Gastrocnemius medialis (tissue), 4 donors: ENCODE results near the gene CCDC107. TPM values are rescaled to one million over a fixed set of nuclear protein-coding genes. Genes with fewer than 3 reads are reported as not detected.
A peak's percentile ranks its signal among the peaks of the same experiment; 100 is the strongest.

Source experiments
- ATAC-seq, 2 donors: fragments of 150-250 bp; one replicate each; pipeline ENCODE4 v1.9.1; 2016
- DNase-seq, 2 donors: peaks; one replicate each; pipeline ENCODE4 v3.0.0-alpha.2; 2019
- H3K27ac ChIP-seq, 4 donors: fragments of 200-600 bp; sonication (generic); 1 replicate in 1 of 4; 2 replicates in 3 of 4; pipeline ENCODE4 v1.5.1; 2016 to 2018; ENCODE audit warnings: mild to moderate bottlenecking in 2 of 4, moderate library complexity in 1 of 4
- H3K27me3 ChIP-seq, 3 donors: fragments of 200-600 bp; sonication (generic) in 2 of 3; 1 replicate in 1 of 3; 2 replicates in 2 of 3; pipeline versions ENCODE4 v1.5.1 to v1.6.0; 2016 to 2019; ENCODE audit warnings: mild to moderate bottlenecking in 1 of 3, moderate library complexity in 1 of 3
- H3K36me3 ChIP-seq, 2 donors: fragments of 200-600 bp; sonication (generic) in 1 of 2; one replicate each; pipeline ENCODE4 v1.5.1; 2017 to 2018
- H3K4me1 ChIP-seq, 2 donors: fragments of 200-600 bp; sonication (generic) in 1 of 2; one replicate each; pipeline ENCODE4 v1.5.1; 2016 to 2017; ENCODE audit warnings: mild to moderate bottlenecking in 2 of 2
- H3K4me3 ChIP-seq, 4 donors: fragments of 200-600 bp; sonication (generic) in 3 of 4; 1 replicate in 1 of 4; 2 replicates in 3 of 4; pipeline ENCODE4 v1.5.1; 2016 to 2019; ENCODE audit warnings: mild to moderate bottlenecking in 2 of 4
- H3K9me3 ChIP-seq, 3 donors: fragments of 200-600 bp; sonication (generic) in 2 of 3; 1 replicate in 1 of 3; 2 replicates in 2 of 3; pipeline ENCODE4 v1.5.1; 2016 to 2019
- CTCF ChIP-seq, 5 experiments: fragments of 450-650 bp in 3 of 5; fragments of 200-600 bp in 2 of 5; sonication (generic) in 2 of 5; IDR thresholded peaks in 4 of 5; conservative IDR thresholded peaks in 1 of 5; 1 replicate in 4 of 5; 2 replicates in 1 of 5; pipeline ENCODE4 v1.5.1; 2016 to 2019; ENCODE audit warnings: antibody characterized with exemption in 5 of 5, mild to moderate bottlenecking in 3 of 5, moderate library complexity in 3 of 5
- POLR2A ChIP-seq, 2 donors: fragments of 450-650 bp; IDR thresholded peaks; one replicate each; pipeline ENCODE4 v1.6.1; 2017; ENCODE audit warnings: antibody characterized with exemption in 2 of 2, mild to moderate bottlenecking in 2 of 2, moderate library complexity in 2 of 2
- in situ Hi-C, 4 donors: fragments of 200-750 bp; cut with MboI; loops; one replicate each; pipeline versions ENCODE4 v1.15.0 to v1.8.0; 2017; ENCODE audit warnings: low sequenced_read_pairs in 4 of 4
- intact Hi-C: fragments of 100-400 bp; cut with DNase I; formaldehyde crosslinking; loops from one replicate; pipeline ENCODE4 v1.15.1; 2023; ENCODE audit warnings: low total_unique reads
- total RNA-seq, 4 donors: library from RNA; depleted of rRNA; stranded (reverse); fragments of >200 nt; gene quantifications; one replicate each; pipeline versions ENCODE4 v1.1.0 to v1.2.3, GENCODE V29; 2016

CCDC107 gene
- total RNA-seq, 4 donors from 2014 or later = 21.9 to 45.3 (median 31.5) TPM

DNA sequence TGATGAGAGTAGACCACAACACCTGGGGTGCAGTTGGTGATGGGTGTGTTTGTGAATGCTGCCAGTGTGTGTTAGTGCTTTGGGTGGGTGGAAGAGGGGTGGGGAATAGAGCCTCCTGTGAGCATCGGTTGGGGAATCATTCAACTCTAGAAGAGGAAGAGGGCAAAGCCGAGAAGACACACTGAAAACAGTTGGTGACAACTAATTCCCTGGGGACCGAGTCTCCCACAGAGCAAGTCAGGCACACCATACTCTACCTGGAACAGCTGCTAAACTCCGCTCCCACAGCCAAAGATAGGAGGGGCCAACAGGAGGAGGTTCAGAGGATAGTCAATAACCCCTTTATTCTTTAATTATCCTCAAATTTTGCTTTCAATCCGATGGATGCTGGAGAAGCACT, 8.5 kb downstream of the CCDC107 start:
- Histone ChIP-seq H3K4me3 (no peak overlapping the region), H3K4me1 (peaks cover 4 to 13% of the 10 kb centered on the region in 2 donors), H3K27ac (no peak overlapping the region), H3K36me3 (no peaks in the 10 kb centered on the region), H3K9me3 (no peaks in the 10 kb centered on the region), H3K27me3 (no peaks in the 10 kb centered on the region)
- intact Hi-C loops = no loop called here
- no peak for ATAC-seq
- TF ChIP-seq POLR2A (IDR thresholded peaks at IDR 0.05) = no peak
- no peak for TF ChIP-seq CTCF (IDR thresholded peaks at IDR 0.05 in 4 of 5, conservative IDR thresholded peaks at IDR 0.05 in 1 of 5)
- in situ Hi-C loops = loop anchor here in 2 of 4 donors (10.0 to 25.0 kb wide), 2 partner anchors 58 to 104 kb away; a partner anchor contains a TSS
- DNase-seq = no peak

GRCh38 chr9:35667939-35668338, 9.8 kb downstream of the CCDC107 start:
- Histone ChIP-seq H3K9me3 (no peaks in the 10 kb centered on the region), H3K27ac (no peak overlapping the region), H3K4me1 (peaks cover 4 to 12% of the 10 kb centered on the region in 2 donors), H3K36me3 (no peaks in the 10 kb centered on the region), H3K4me3 (no peak overlapping the region), H3K27me3 (no peaks in the 10 kb centered on the region)
- no peak for TF ChIP-seq CTCF (IDR thresholded peaks at IDR 0.05 in 4 of 5, conservative IDR thresholded peaks at IDR 0.05 in 1 of 5)
- TF ChIP-seq POLR2A (IDR thresholded peaks at IDR 0.05) = no peak
- in situ Hi-C loops (loop anchor here in 2 of 4 donors (10.0 to 25.0 kb wide), 2 partner anchors 57 to 106 kb away; a partner anchor contains a TSS), intact Hi-C loops (no loop called here)
- DNase-seq (no peak), ATAC-seq (no peak)

- peaks cover 11 to 22% of the 10 kb centered on the region in 2 donors for H3K4me1 ChIP-seq
- no peak for TF ChIP-seq CTCF (IDR thresholded peaks at IDR 0.05 in 4 of 5, conservative IDR thresholded peaks at IDR 0.05 in 1 of 5)
- TF ChIP-seq POLR2A (IDR thresholded peaks at IDR 0.05) = no peak
- no peak for ATAC-seq
- H3K27ac ChIP-seq = no peak overlapping the region
- no peak overlapping the region for H3K4me3 ChIP-seq
- H3K27me3 ChIP-seq = no peaks in the 10 kb centered on the region
- intact Hi-C loops (no loop called here), in situ Hi-C loops (loop anchor here in 2 of 4 donors (10.0 to 25.0 kb wide), 2 partner anchors 55 to 107 kb away; a partner anchor contains a TSS)
- no peak for DNase-seq
- H3K36me3 ChIP-seq = no peaks in the 10 kb centered on the region
- no peaks in the 10 kb centered on the region for H3K9me3 ChIP-seq
These were observed 11.4 kb downstream of the CCDC107 start for GRCh38 chr9:35669331-35670145.

DNA sequence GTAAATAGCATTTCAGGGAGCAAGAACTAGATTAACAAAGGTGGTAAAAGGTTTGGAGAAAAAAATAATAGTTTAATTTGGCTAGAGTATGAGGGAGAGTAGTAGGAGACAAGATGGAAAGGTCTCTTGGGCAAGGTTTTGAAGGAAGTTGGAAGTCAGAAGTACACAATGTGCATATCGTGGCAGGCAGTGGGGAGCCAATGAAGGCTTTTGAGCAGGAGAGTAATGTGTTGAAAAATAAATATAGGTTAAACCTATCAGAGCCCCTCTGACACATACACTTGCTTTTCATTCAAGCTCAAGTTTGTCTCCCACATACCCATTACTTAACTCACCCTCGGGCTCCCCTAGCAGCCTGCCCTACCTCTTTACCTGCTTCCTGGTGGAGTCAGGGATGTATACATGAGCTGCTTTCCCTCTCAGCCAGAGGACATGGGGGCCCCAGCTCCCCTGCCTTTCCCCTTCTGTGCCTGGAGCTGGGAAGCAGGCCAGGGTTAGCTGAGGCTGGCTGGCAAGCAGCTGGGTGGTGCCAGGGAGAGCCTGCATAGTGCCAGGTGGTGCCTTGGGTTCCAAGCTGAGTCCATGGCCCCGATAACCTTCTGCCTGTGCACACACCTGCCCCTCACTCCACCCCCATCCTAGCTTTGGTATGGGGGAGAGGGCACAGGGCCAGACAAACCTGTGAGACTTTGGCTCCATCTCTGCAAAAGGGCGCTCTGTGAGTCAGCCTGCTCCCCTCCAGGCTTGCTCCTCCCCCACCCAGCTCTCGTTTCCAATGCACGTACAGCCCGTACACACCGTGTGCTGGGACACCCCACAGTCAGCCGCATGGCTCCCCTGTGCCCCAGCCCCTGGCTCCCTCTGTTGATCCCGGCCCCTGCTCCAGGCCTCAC, 15.3 kb downstream of the CCDC107 start, which contains the start of gene CA9:
CA9 (plus strand) TSS at position 797 of the 893 bp plus-strand sequence; CDS start at position 829, 32 bp downstream.
- intact Hi-C loops (no loop called here), in situ Hi-C loops (loop anchor here in 1 of 4 donors (25.0 kb wide), 1 partner anchor 111 kb away; a partner anchor contains a TSS)
- Histone ChIP-seq H3K9me3 (no peaks in the 10 kb centered on the region), H3K4me1 (peaks cover 7 to 24% of the 10 kb centered on the region in 2 donors), H3K27me3 (no peaks in the 10 kb centered on the region), H3K27ac (peak within 1 kb of the TSS in 2 of 4 donors; percentile 22 to 38), H3K4me3 (no peak within 1 kb of the TSS), H3K36me3 (no peaks in the 10 kb centered on the region)
- TF ChIP-seq CTCF (IDR thresholded peaks at IDR 0.05 in 4 of 5, conservative IDR thresholded peaks at IDR 0.05 in 1 of 5) (no peak), POLR2A (IDR thresholded peaks at IDR 0.05) (no peak)
- DNase-seq = peak in 1 of 2 donors; percentile 65
- ATAC-seq = peak; percentile 59 to 77
